CD14-positive monocyte (primary cell): ENCODE results near the gene TRANK1. TPM values are rescaled to one million over a fixed set of nuclear protein-coding genes. Genes with fewer than 3 reads are reported as not detected.

Source experiments
- DNase-seq, 3 donors: peaks; one replicate each; pipeline ENCODE4 v3.0.0-alpha.2; 2011 to 2022
- H2AFZ ChIP-seq: 2 replicates; pipeline ENCODE4 v1.6.0; 2012; ENCODE audit warnings: mild to moderate bottlenecking, low read depth, low read length, inconsistent platforms; ENCODE audit not compliant: insufficient read depth, poor library complexity, severe bottlenecking
- H3K27ac ChIP-seq, 2 donors: 1 replicate in 1 of 2; 2 replicates in 1 of 2; pipeline ENCODE4 v1.5.1; 2012 to 2013; ENCODE audit warnings: low read length in 2 of 2, control low read depth in 1 of 2, inconsistent platforms in 1 of 2, low read depth in 1 of 2, mild to moderate bottlenecking in 1 of 2
- H3K27me3 ChIP-seq, 2 donors: one replicate each; pipeline versions ENCODE4 v1.6.0 to v1.6.1; 2011 to 2013; ENCODE audit warnings: low read length in 2 of 2; ENCODE audit not compliant: control insufficient read depth in 2 of 2, insufficient read depth in 2 of 2
- H3K36me3 ChIP-seq, 2 donors: replicated peaks in 1 of 2; 1 replicate in 1 of 2; 2 replicates in 1 of 2; pipeline versions ENCODE4 v1.5.1 to v1.6.1; 2012 to 2013; ENCODE audit warnings: low read length in 2 of 2, control low read depth in 1 of 2, inconsistent platforms in 1 of 2, mild to moderate bottlenecking in 1 of 2; ENCODE audit not compliant: insufficient read depth in 2 of 2, control insufficient read depth in 1 of 2
- H3K4me1 ChIP-seq, 2 donors: 1 replicate in 1 of 2; 2 replicates in 1 of 2; pipeline versions ENCODE4 v1.5.1 to v1.6.1; 2012 to 2013; ENCODE audit warnings: low read length in 2 of 2, control low read depth in 1 of 2, inconsistent platforms in 1 of 2, mild to moderate bottlenecking in 1 of 2, moderate library complexity in 1 of 2; ENCODE audit not compliant: insufficient read depth in 2 of 2, control insufficient read depth in 1 of 2
- H3K4me2 ChIP-seq: replicated peaks from 2 replicates; pipeline ENCODE3; 2012; ENCODE audit warnings: low read length, moderate library complexity, mild to moderate bottlenecking; ENCODE audit not compliant: poor library complexity, severe bottlenecking; ENCODE audit errors: extremely low read depth
- H3K4me3 ChIP-seq, 3 experiments: fragments of 200-600 bp in 1 of 3; sonication (generic) in 1 of 3; replicated peaks in 1 of 3; 1 replicate in 2 of 3; 2 replicates in 1 of 3; pipeline ENCODE4 v1.5.1; 2011 to 2013; ENCODE audit warnings: low read length in 3 of 3, mild to moderate bottlenecking in 3 of 3, control low read depth in 2 of 3, low read depth in 2 of 3, inconsistent platforms in 1 of 3, moderate library complexity in 1 of 3
- H3K79me2 ChIP-seq: 2 replicates; pipeline ENCODE4 v1.6.0; 2012; ENCODE audit warnings: mild to moderate bottlenecking, control low read depth, inconsistent platforms, low read length, moderate library complexity; ENCODE audit not compliant: insufficient read depth
- H3K9ac ChIP-seq: 2 replicates; pipeline ENCODE4 v1.6.0; 2017; ENCODE audit warnings: low read length, mild to moderate bottlenecking; ENCODE audit not compliant: insufficient read depth, poor library complexity, severe bottlenecking
- H3K9me3 ChIP-seq, 2 donors: replicated peaks in 1 of 2; 1 replicate in 1 of 2; 2 replicates in 1 of 2; pipeline versions ENCODE4 v1.5.1 to v1.6.1; 2012 to 2013; ENCODE audit warnings: low read length in 2 of 2, control low read depth in 1 of 2; ENCODE audit not compliant: control insufficient read depth in 1 of 2, insufficient read depth in 1 of 2
- H4K20me1 ChIP-seq: 2 replicates; pipeline ENCODE4 v1.6.0; 2012; ENCODE audit warnings: mild to moderate bottlenecking, low read length, control low read depth, moderate library complexity; ENCODE audit not compliant: insufficient read depth
- H3K27ac Mint-ChIP-seq, 7 donors: one replicate each; pipeline ENCODE4 v1.8.0; 2020; ENCODE audit warnings: mild to moderate bottlenecking in 7 of 7, mixed read lengths in 7 of 7, moderate library complexity in 6 of 7, inconsistent platforms in 2 of 7
- H3K27me3 Mint-ChIP-seq, 3 donors: one replicate each; pipeline ENCODE4 v1.8.0; 2021 to 2022; ENCODE audit warnings: low read depth in 3 of 3, mild to moderate bottlenecking in 3 of 3, mixed read lengths in 3 of 3, moderate library complexity in 3 of 3, inconsistent platforms in 1 of 3
- H3K36me3 Mint-ChIP-seq, 2 donors: one replicate each; pipeline ENCODE4 v1.8.0; 2020; ENCODE audit warnings: mixed read lengths in 2 of 2, inconsistent platforms in 1 of 2, mild to moderate bottlenecking in 1 of 2
- H3K4me1 Mint-ChIP-seq: one replicate; pipeline ENCODE4 v1.8.0; 2020; ENCODE audit warnings: mild to moderate bottlenecking, mixed read lengths
- H3K4me3 Mint-ChIP-seq, 2 donors: one replicate each; pipeline ENCODE4 v1.8.0; 2020; ENCODE audit warnings: mild to moderate bottlenecking in 2 of 2, mixed read lengths in 2 of 2, moderate library complexity in 1 of 2
- H3K9me3 Mint-ChIP-seq, 7 donors: one replicate each; pipeline ENCODE4 v1.8.0; 2020 to 2022; ENCODE audit warnings: mixed read lengths in 7 of 7, mild to moderate bottlenecking in 6 of 7, moderate library complexity in 6 of 7, inconsistent platforms in 2 of 7
- CTCF ChIP-seq: fragments of 200-600 bp; IDR thresholded peaks from one replicate; pipeline ENCODE4 v1.8.0; 2022; ENCODE audit warnings: antibody characterized with exemption, mild to moderate bottlenecking
- WGBS: methylation state at CpG from one replicate; pipeline ENCODE4 v1.1.5; 2013; ENCODE audit warnings: missing lambda C conversion rate; ENCODE audit not compliant: insufficient coverage; 5-methylcytosine and 5-hydroxymethylcytosine counted together
- intact Hi-C, 2 donors: fragments of 100-400 bp; cut with micrococcal nuclease; formaldehyde crosslinking; loops; one replicate each; pipeline versions ENCODE4 v1.15.0 to v1.15.1; 2023
- polyA plus RNA-seq, 3 donors: library from polyadenylated mRNA; depleted of rRNA in 1 of 3; unstranded in 2 of 3; stranded (reverse) in 1 of 3; fragments of 300-500 nt in 2 of 3; fragments of >200 nt in 1 of 3; fragmentation: Illumina TruSeq in 2 of 3; gene quantifications; 1 replicate in 2 of 3; 2 replicates in 1 of 3; pipeline ENCODE4 v1.2.3, GENCODE V29; 2012 to 2021

Gene TRANK1
- polyA plus RNA-seq, 3 donors, result 2.8 to 6.3 (median 5.8) TPM

GRCh38 chr3:36894914-36895313, 49.9 kb downstream of the TRANK1 start:
- Histone ChIP-seq H3K4me2 (peak overlapping the region; percentile 49), H3K9me3 (no peaks in the 10 kb centered on the region), H2AFZ (no peak overlapping the region), H3K36me3 (peaks cover 8 to 33% of the 10 kb centered on the region in 2 donors), H4K20me1 (no peaks in the 10 kb centered on the region), H3K27ac (peak overlapping the region; percentile 5 to 80), H3K79me2 (no peaks in the 10 kb centered on the region), H3K27me3 (no peaks in the 10 kb centered on the region), H3K9ac (no peak overlapping the region), H3K4me3 (peak overlapping the region in 1 of 3 experiments; percentile 46), H3K4me1 (peaks cover 47% of the 10 kb centered on the region in 2 donors)
- Mint-ChIP-seq H3K4me3 (peak overlapping the region in 1 of 2 donors; percentile 77), H3K27me3 (peaks cover 0 to 2% (median 1%) of the 10 kb centered on the region in 3 donors), H3K9me3 (peaks cover 0 to 5% (median 0%) of the 10 kb centered on the region in 7 donors), H3K4me1 (peaks cover 51% of the 10 kb centered on the region), H3K27ac (peak overlapping the region; percentile 93 to 96 (median 94)), H3K36me3 (peaks cover 39 to 51% of the 10 kb centered on the region in 2 donors)
- DNase-seq, result peak; percentile 51 to 85 (median 79)
- intact Hi-C loops, result loop anchor here in 1 of 2 donors (2.0 kb wide), 1 partner anchor 14 kb away; no protein-coding TSS in a partner anchor
- TF ChIP-seq CTCF, result no peak
- no CpG with 5 or more reads among the region's 1 CpG for WGBS

GRCh38 chr3:36893826-36894225, 51.0 kb downstream of the TRANK1 start:
- no peaks in the 10 kb centered on the region for H3K27me3 ChIP-seq
- H2AFZ ChIP-seq, result no peak overlapping the region
- H3K27ac Mint-ChIP-seq, result peak overlapping the region; percentile 83 to 95 (median 94)
- H3K4me1 ChIP-seq, result peaks cover 47% of the 10 kb centered on the region in 2 donors
- no peak overlapping the region for H3K4me3 Mint-ChIP-seq
- intact Hi-C loops, result loop anchor here in 1 of 2 donors (2.0 kb wide), 1 partner anchor 15 kb away; no protein-coding TSS in a partner anchor
- H3K4me2 ChIP-seq, result no peak overlapping the region
- peaks cover 50 to 51% of the 10 kb centered on the region in 2 donors for H3K36me3 Mint-ChIP-seq
- H3K27me3 Mint-ChIP-seq, result peaks cover 0 to 2% (median 1%) of the 10 kb centered on the region in 3 donors
- H3K9me3 Mint-ChIP-seq, result peaks cover 0 to 5% (median 0%) of the 10 kb centered on the region in 7 donors
- H3K4me1 Mint-ChIP-seq, result peaks cover 51% of the 10 kb centered on the region
- peak overlapping the region in 1 of 3 experiments; percentile 4 for H3K4me3 ChIP-seq
- peak overlapping the region in 1 of 2 donors; percentile 80 for H3K27ac ChIP-seq
- no peaks in the 10 kb centered on the region for H3K9me3 ChIP-seq
- peaks cover 13 to 43% of the 10 kb centered on the region in 2 donors for H3K36me3 ChIP-seq
- TF ChIP-seq CTCF, result no peak
- no peaks in the 10 kb centered on the region for H4K20me1 ChIP-seq
- H3K9ac ChIP-seq, result no peak overlapping the region
- WGBS, result no CpG with 5 or more reads among the region's 1 CpG
- H3K79me2 ChIP-seq, result no peaks in the 10 kb centered on the region
- DNase-seq, result no peak
